ENCODE measurements around the gene METTL26.

DNA sequence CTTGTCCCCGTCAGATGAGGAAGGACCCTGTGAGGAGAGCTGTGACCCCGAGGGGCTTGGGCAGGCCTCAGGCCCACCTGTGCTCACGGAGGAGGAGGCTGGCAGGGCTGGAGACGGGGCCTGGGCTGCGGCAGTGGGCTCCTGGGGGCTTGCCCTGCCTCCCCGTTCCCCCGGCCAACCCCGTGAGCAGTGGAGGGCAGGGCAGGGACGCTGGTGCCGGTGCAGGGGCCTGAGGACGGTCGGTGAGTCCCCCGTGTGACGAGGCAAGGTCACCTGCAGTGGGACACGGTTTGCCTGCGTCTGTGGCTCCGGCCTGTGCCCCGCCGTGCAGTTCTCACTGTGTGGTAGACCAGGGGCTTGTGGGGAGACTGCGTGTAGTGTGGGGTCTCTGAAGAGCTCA is 23.5 kb upstream of the METTL26 start:
- TF ChIP-seq, protein P1, sequence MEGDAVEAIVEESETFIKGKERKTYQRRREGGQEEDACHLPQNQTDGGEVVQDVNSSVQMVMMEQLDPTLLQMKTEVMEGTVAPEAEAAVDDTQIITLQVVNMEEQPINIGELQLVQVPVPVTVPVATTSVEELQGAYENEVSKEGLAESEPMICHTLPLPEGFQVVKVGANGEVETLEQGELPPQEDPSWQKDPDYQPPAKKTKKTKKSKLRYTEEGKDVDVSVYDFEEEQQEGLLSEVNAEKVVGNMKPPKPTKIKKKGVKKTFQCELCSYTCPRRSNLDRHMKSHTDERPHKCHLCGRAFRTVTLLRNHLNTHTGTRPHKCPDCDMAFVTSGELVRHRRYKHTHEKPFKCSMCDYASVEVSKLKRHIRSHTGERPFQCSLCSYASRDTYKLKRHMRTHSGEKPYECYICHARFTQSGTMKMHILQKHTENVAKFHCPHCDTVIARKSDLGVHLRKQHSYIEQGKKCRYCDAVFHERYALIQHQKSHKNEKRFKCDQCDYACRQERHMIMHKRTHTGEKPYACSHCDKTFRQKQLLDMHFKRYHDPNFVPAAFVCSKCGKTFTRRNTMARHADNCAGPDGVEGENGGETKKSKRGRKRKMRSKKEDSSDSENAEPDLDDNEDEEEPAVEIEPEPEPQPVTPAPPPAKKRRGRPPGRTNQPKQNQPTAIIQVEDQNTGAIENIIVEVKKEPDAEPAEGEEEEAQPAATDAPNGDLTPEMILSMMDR (conservative IDR thresholded peaks at IDR 0.05 in 1 of 2, IDR thresholded peaks at IDR 0.05 in 1 of 2; ENCODE audit: extremely low read depth in 1 of 2, insufficient read depth in 1 of 2, low read depth in 1 of 2, low read length in 2 of 2): no peak
- no peak for TF ChIP-seq EZH2 (IDR thresholded peaks at IDR 0.05; ENCODE audit: borderline replicate concordance, low read length)
